ENCODE data around the gene SYT8.

Gene SYT8

GRCh38 chr11:1879941-1880720, 45.3 kb downstream of the SYT8 start:
- Histone ChIP-seq H3K9me3 (ENCODE audit: control insufficient read depth, insufficient read depth, low read depth, low read length) (no peaks in the 10 kb centered on the region), H3K36me3 (ENCODE audit: control insufficient read depth in 2 of 2, insufficient read depth in 1 of 2, low read length in 2 of 2) (no peaks in the 10 kb centered on the region), H3K27ac (ENCODE audit: extremely low read depth, low read depth, low read length) (no peak overlapping the region), H3K4me3 (ENCODE audit: low read depth, low read length) (no peak overlapping the region), H3K4me1 (ENCODE audit: control insufficient read depth, insufficient read depth, low read length) (no peaks in the 10 kb centered on the region)
- TF ChIP-seq ZNF335 (tag by site-specific recombination; conservative IDR thresholded peaks at IDR 0.05), result peak; percentile 39; the same call in 1 of the 2 replicates
- TF ChIP-seq, protein P1, sequence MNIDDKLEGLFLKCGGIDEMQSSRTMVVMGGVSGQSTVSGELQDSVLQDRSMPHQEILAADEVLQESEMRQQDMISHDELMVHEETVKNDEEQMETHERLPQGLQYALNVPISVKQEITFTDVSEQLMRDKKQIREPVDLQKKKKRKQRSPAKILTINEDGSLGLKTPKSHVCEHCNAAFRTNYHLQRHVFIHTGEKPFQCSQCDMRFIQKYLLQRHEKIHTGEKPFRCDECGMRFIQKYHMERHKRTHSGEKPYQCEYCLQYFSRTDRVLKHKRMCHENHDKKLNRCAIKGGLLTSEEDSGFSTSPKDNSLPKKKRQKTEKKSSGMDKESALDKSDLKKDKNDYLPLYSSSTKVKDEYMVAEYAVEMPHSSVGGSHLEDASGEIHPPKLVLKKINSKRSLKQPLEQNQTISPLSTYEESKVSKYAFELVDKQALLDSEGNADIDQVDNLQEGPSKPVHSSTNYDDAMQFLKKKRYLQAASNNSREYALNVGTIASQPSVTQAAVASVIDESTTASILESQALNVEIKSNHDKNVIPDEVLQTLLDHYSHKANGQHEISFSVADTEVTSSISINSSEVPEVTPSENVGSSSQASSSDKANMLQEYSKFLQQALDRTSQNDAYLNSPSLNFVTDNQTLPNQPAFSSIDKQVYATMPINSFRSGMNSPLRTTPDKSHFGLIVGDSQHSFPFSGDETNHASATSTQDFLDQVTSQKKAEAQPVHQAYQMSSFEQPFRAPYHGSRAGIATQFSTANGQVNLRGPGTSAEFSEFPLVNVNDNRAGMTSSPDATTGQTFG (tag by site-specific recombination; IDR thresholded peaks at IDR 0.05; ENCODE audit: borderline replicate concordance), result no peak
- no peak for TF ChIP-seq ZNF624 (tag by site-specific recombination; IDR thresholded peaks at IDR 0.05)
- TF ChIP-seq ZNF24 (tag by site-specific recombination; IDR thresholded peaks at IDR 0.05), result no peak
- CTCF ChIA-PET, result interaction anchor here (0.7 to 3.1 kb wide), 3 partner anchors 46 to 186 kb away, joined by 3 to 32 read pairs (median 13); partner anchors contain the start of gene SYT8
- POLR2A ChIA-PET, result no interaction called here

DNA sequence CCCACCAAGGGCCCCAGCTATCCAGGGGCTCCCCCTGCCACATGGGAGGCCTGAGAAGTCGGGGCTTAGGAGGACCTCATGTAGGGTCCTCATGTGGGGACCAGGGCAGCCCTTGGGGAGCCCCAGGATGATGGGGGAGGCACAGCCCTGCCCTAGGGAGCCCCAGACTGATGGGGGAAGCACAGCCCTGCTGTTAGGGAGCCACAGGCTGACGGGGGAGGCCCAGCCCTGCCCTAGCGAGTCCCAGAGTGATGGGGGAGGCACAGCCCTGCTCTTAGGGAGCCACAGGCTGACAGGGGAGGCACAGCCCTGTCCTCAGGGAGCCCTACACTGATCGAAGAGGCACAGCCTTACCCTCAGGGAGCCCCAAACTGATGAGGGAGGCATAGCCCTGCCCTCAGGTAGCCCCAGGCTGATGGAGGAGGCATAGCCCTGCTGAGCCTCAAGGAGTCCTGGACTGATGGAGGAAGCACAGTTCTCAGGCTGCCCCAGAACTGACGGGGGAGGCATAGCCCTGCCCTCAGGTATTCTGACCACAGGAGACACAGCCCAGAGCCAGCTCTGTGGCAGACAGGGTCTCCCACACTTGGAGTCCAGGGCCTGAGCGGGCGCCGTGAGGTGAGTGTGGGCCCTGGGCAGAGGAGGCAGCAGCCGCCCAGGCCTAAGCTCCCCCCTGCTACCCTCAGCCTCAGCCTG, 46.1 kb downstream of the SYT8 start:
- Histone ChIP-seq H3K36me3 (ENCODE audit: control insufficient read depth in 2 of 2, insufficient read depth in 1 of 2, low read length in 2 of 2) (no peaks in the 10 kb centered on the region), H3K4me1 (ENCODE audit: control insufficient read depth, insufficient read depth, low read length) (no peaks in the 10 kb centered on the region), H3K9me3 (ENCODE audit: control insufficient read depth, insufficient read depth, low read depth, low read length) (no peaks in the 10 kb centered on the region), H3K27ac (ENCODE audit: extremely low read depth, low read depth, low read length) (no peak overlapping the region), H3K4me3 (ENCODE audit: low read depth, low read length) (no peak overlapping the region)
- ChIA-PET CTCF (interaction anchor here (0.7 to 3.9 kb wide), 8 partner anchors 11 to 269 kb away, joined by 3 to 119 read pairs (median 13); partner anchors contain the start of genes PRR33 and SYT8), POLR2A (no interaction called here)
- TF ChIP-seq ZNF37A (tag by site-specific recombination; IDR thresholded peaks at IDR 0.05) (no peak), REPIN1 (tag by site-specific recombination; IDR thresholded peaks at IDR 0.05; ENCODE audit: low read depth) (no peak), ZNF335 (tag by site-specific recombination; conservative IDR thresholded peaks at IDR 0.05) (0 out of 2 replicates have a peak, but pooled peaks have one; percentile 10)
- TF ChIP-seq, protein P2, sequence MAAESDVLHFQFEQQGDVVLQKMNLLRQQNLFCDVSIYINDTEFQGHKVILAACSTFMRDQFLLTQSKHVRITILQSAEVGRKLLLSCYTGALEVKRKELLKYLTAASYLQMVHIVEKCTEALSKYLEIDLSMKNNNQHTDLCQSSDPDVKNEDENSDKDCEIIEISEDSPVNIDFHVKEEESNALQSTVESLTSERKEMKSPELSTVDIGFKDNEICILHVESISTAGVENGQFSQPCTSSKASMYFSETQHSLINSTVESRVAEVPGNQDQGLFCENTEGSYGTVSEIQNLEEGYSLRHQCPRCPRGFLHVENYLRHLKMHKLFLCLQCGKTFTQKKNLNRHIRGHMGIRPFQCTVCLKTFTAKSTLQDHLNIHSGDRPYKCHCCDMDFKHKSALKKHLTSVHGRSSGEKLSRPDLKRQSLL (tag by site-specific recombination; IDR thresholded peaks at IDR 0.05), result no peak

DNA sequence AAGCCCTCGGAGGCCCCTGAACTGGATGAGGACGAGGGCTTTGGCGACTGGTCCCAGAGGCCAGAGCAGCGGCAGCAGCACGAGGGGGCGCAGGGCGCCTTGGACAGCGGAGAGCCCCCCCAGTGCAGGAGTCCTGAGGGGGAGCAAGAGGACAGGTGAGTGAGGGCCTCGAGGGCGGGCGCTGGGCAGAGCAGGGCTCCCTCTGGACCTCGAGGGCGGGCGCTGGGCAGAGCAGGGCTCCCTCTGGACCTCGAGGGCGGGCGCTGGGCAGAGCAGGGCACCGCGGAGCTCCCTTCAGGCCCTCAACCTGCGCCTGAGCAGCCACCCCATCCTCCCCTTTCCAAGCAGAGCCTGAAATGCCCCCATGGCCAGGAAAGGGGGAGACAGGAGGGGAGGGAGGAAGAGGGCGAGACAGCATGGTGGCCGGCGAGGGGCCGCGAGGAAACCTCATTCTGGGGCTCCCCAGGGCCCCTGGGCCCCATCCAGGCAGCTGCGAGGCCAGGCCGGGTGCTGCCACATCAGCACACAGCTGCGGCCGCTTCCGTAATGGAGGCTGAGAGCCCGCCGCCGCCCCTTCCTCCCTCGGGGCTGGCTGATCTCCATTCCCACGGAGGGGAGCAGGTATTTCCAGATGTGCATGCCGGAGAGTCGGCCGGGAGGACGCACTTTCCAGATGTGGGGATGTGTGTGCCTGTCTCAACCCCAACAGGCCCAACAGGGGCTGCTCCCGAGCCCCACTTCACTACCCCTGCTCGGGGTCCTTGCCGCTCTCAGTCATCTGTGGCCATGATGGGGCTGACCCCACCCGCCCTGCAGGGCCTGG, 46.9 kb downstream of the SYT8 start:
- H3K27ac ChIP-seq (ENCODE audit: extremely low read depth, low read depth, low read length), result no peak overlapping the region
- no peak for TF ChIP-seq WT1 (tag by site-specific recombination; IDR thresholded peaks at IDR 0.05)
- no peak for TF ChIP-seq ZNF211 (tag by site-specific recombination; IDR thresholded peaks at IDR 0.05; ENCODE audit: low read depth)
- TF ChIP-seq ZNF555 (tag by site-specific recombination; conservative IDR thresholded peaks at IDR 0.05), result no peak
- TF ChIP-seq ZNF302 (tag by site-specific recombination; IDR thresholded peaks at IDR 0.05; ENCODE audit: low read depth), result no peak
- TF ChIP-seq GLIS1 (tag by site-specific recombination; IDR thresholded peaks at IDR 0.05), result no peak
- TF ChIP-seq, protein P2 (tag by site-specific recombination; IDR thresholded peaks at IDR 0.05), result no peak
- no peak for TF ChIP-seq ZNF404 (tag by site-specific recombination; IDR thresholded peaks at IDR 0.05)
- TF ChIP-seq, protein P3, sequence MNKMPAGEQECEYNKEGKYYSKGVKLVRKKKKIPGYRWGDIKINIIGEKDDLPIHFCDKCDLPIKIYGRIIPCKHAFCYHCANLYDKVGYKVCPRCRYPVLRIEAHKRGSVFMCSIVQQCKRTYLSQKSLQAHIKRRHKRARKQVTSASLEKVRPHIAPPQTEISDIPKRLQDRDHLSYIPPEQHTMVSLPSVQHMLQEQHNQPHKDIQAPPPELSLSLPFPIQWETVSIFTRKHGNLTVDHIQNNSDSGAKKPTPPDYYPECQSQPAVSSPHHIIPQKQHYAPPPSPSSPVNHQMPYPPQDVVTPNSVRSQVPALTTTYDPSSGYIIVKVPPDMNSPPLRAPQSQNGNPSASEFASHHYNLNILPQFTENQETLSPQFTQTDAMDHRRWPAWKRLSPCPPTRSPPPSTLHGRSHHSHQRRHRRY (tag by site-specific recombination; IDR thresholded peaks at IDR 0.05), result no peak
- no peak for TF ChIP-seq ZNF366 (tag by site-specific recombination; conservative IDR thresholded peaks at IDR 0.05)
- TF ChIP-seq, protein P4, sequence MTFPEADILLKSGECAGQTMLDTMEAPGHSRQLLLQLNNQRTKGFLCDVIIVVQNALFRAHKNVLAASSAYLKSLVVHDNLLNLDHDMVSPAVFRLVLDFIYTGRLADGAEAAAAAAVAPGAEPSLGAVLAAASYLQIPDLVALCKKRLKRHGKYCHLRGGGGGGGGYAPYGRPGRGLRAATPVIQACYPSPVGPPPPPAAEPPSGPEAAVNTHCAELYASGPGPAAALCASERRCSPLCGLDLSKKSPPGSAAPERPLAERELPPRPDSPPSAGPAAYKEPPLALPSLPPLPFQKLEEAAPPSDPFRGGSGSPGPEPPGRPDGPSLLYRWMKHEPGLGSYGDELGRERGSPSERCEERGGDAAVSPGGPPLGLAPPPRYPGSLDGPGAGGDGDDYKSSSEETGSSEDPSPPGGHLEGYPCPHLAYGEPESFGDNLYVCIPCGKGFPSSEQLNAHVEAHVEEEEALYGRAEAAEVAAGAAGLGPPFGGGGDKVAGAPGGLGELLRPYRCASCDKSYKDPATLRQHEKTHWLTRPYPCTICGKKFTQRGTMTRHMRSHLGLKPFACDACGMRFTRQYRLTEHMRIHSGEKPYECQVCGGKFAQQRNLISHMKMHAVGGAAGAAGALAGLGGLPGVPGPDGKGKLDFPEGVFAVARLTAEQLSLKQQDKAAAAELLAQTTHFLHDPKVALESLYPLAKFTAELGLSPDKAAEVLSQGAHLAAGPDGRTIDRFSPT (tag by site-specific recombination; IDR thresholded peaks at IDR 0.05), result no peak
- no peak overlapping the region for H3K4me3 ChIP-seq (ENCODE audit: low read depth, low read length)
- no peaks in the 10 kb centered on the region for H3K9me3 ChIP-seq (ENCODE audit: control insufficient read depth, insufficient read depth, low read depth, low read length)
- ChIA-PET CTCF (interaction anchor here (0.5 to 3.9 kb wide), 41 partner anchors 10 to 986 kb away, joined by 3 to 119 read pairs (median 4); partner anchors contain the start of genes H19, IGF2, MRPL23 and PRR33), POLR2A (no interaction called here)
- no peaks in the 10 kb centered on the region for H3K36me3 ChIP-seq (ENCODE audit: control insufficient read depth in 2 of 2, insufficient read depth in 1 of 2, low read length in 2 of 2)
- no peaks in the 10 kb centered on the region for H3K4me1 ChIP-seq (ENCODE audit: control insufficient read depth, insufficient read depth, low read length)

Measured in HEK293 (cell line).